ENCODE data around the gene RAI14. TPM values are rescaled to one million over a fixed set of nuclear protein-coding genes. Genes with fewer than 3 reads are reported as not detected.
"Not testable (repeated sequence)": the region's sequence is repeated elsewhere in the genome, so short reads cannot be mapped to it uniquely, and the experiment has no call there.

Gene RAI14
- polyA plus RNA-seq, 4 donors = 4.2 to 16.8 (median 7.6) TPM

DNA sequence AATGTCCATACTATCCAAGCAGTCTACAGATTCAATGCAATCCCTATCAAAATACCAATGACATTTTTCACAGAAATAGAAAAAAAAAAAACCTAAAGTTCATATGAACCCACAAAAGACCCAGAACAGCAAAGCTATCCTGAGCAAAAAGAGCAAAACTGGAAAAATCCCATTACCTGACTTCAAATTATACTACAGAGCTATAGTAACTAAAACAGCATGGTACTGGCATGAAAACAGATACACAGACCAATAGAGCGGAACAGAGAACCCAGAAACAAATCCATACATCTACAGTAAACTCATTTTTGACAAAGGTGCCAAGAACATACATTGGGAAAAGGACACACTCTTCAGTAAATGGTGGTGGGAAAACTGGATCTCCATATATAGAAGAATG lies 118.5 kb downstream of the RAI14 start:
- 81 to 100% (median 90%) methylated on average over 1 of the region's 1 CpG for WGBS, 3 donors
- not testable (repeated sequence) for H3K27me3 ChIP-seq (ENCODE audit: control insufficient read depth in 3 of 3, insufficient read depth in 3 of 3, low read length in 3 of 3); H3K27ac ChIP-seq (ENCODE audit: low read depth in 1 of 3, low read length in 2 of 3); FAIRE-seq; H3K36me3 ChIP-seq (ENCODE audit: control insufficient read depth in 3 of 3, insufficient read depth in 2 of 3, low read depth in 1 of 3, low read length in 3 of 3); DNase-seq; H3K4me3 ChIP-seq (ENCODE audit: low read depth in 1 of 3, low read length in 3 of 3); H3K9me3 ChIP-seq (ENCODE audit: control insufficient read depth in 2 of 2, insufficient read depth in 1 of 2, low read depth in 1 of 2, low read length in 1 of 2); H3K4me1 ChIP-seq (ENCODE audit: control insufficient read depth in 3 of 3, insufficient read depth in 2 of 3, low read depth in 1 of 3, low read length in 2 of 3)

DNA sequence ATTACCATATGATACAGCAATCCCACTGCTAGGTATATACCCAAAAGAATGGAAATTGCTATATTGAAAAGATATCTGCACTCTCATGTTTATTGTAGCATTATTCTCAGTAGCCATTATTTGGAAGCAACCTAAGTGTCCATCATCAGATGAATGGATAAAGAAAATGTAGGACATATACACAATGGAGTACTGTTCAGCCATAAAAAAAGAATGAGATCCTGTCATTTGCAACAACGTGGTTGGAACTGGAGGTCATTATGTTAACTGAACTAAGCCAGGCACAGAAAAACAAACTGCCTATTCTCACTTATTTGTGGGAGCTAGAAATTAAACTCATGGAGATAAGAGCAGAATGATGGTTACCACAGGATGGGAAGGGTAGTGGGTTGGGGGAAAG lies 119.8 kb downstream of the RAI14 start:
- FAIRE-seq = no peak
- Histone ChIP-seq H3K4me3 (ENCODE audit: low read depth in 1 of 3, low read length in 3 of 3) (no peak overlapping the region), H3K4me1 (ENCODE audit: control insufficient read depth in 3 of 3, insufficient read depth in 2 of 3, low read depth in 1 of 3, low read length in 2 of 3) (no peaks in the 10 kb centered on the region), H3K9me3 (ENCODE audit: control insufficient read depth in 2 of 2, insufficient read depth in 1 of 2, low read depth in 1 of 2, low read length in 1 of 2) (no peaks in the 10 kb centered on the region), H3K36me3 (ENCODE audit: control insufficient read depth in 3 of 3, insufficient read depth in 2 of 3, low read depth in 1 of 3, low read length in 3 of 3) (no peaks in the 10 kb centered on the region), H3K27me3 (ENCODE audit: control insufficient read depth in 3 of 3, insufficient read depth in 3 of 3, low read length in 3 of 3) (no peaks in the 10 kb centered on the region), H3K27ac (ENCODE audit: low read depth in 1 of 3, low read length in 2 of 3) (no peak overlapping the region)
- no peak for DNase-seq
- WGBS, 3 donors = 71 to 82% (median 80%) methylated on average over 1 of the region's 1 CpG

GRCh38 chr5:34778091-34778850 lies 122.1 kb downstream of the RAI14 start:
- Histone ChIP-seq H3K4me1 (ENCODE audit: control insufficient read depth in 3 of 3, insufficient read depth in 2 of 3, low read depth in 1 of 3, low read length in 2 of 3) (no peaks in the 10 kb centered on the region), H3K9me3 (ENCODE audit: control insufficient read depth in 2 of 2, insufficient read depth in 1 of 2, low read depth in 1 of 2, low read length in 1 of 2) (peaks cover 0 to 10% of the 10 kb centered on the region in 2 donors), H3K36me3 (ENCODE audit: control insufficient read depth in 3 of 3, insufficient read depth in 2 of 3, low read depth in 1 of 3, low read length in 3 of 3) (no peaks in the 10 kb centered on the region), H3K4me3 (ENCODE audit: low read depth in 1 of 3, low read length in 3 of 3) (no peak overlapping the region), H3K27me3 (ENCODE audit: control insufficient read depth in 3 of 3, insufficient read depth in 3 of 3, low read length in 3 of 3) (no peaks in the 10 kb centered on the region), H3K27ac (ENCODE audit: low read depth in 1 of 3, low read length in 2 of 3) (no peak overlapping the region)
- WGBS, 3 donors = 88 to 93% (median 89%) methylated on average over 8 of the region's 8 CpGs
- DNase-seq (no peak), FAIRE-seq (no peak)

DNA sequence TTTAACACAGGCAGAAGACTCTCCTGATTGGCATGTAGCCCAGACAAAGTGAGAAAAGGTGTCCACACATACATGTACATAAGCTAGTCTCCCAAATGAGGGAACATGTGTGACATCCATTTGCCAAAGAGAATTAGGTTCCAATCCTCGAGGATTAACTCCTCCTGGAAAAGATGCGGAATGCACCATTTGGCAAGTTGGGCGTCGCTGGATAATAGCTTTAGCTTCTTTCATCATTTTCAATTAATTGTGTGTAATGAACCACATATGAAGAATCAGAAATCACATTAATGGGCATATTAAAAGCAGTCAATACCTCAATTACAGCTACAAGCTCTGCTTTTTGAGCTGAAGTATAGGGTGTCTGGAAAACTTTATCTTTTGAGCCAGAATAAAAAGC lies 127.8 kb downstream of the RAI14 start:
- FAIRE-seq; H3K27me3 ChIP-seq (ENCODE audit: control insufficient read depth in 3 of 3, insufficient read depth in 3 of 3, low read length in 3 of 3); H3K4me3 ChIP-seq (ENCODE audit: low read depth in 1 of 3, low read length in 3 of 3); DNase-seq; H3K27ac ChIP-seq (ENCODE audit: low read depth in 1 of 3, low read length in 2 of 3); H3K36me3 ChIP-seq (ENCODE audit: control insufficient read depth in 3 of 3, insufficient read depth in 2 of 3, low read depth in 1 of 3, low read length in 3 of 3); H3K4me1 ChIP-seq (ENCODE audit: control insufficient read depth in 3 of 3, insufficient read depth in 2 of 3, low read depth in 1 of 3, low read length in 2 of 3): not testable (repeated sequence)
- H3K9me3 ChIP-seq (ENCODE audit: control insufficient read depth in 2 of 2, insufficient read depth in 1 of 2, low read depth in 1 of 2, low read length in 1 of 2) = peaks cover 0 to 22% of the 10 kb centered on the region in 2 donors
- WGBS, 3 donors = 90 to 95% (median 91%) methylated on average over 4 of the region's 4 CpGs

DNA sequence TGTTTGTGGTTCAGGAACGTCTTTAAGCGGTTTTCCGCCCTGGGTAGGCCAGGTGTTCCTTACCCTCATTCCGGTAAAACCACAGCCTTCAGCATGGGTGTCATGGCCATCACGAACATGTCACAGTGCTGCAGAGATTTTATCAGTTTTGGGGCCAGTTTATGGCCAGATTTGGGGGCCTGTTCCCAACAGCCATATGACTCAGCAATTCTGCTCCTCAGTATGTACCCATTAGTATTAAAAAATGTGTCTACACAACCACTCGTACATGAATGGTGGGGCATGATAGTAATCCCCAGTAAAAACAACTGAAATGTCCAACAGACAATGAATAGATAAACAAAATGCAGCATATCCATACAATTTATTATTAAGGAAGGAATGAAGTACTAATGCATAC lies 130.9 kb downstream of the RAI14 start:
- FAIRE-seq (no peak), DNase-seq (no peak)
- Histone ChIP-seq H3K4me1 (ENCODE audit: control insufficient read depth in 3 of 3, insufficient read depth in 2 of 3, low read depth in 1 of 3, low read length in 2 of 3) (no peaks in the 10 kb centered on the region), H3K27ac (ENCODE audit: low read depth in 1 of 3, low read length in 2 of 3) (no peak overlapping the region), H3K4me3 (ENCODE audit: low read depth in 1 of 3, low read length in 3 of 3) (no peak overlapping the region), H3K27me3 (ENCODE audit: control insufficient read depth in 3 of 3, insufficient read depth in 3 of 3, low read length in 3 of 3) (no peaks in the 10 kb centered on the region), H3K9me3 (ENCODE audit: control insufficient read depth in 2 of 2, insufficient read depth in 1 of 2, low read depth in 1 of 2, low read length in 1 of 2) (peaks cover 0 to 15% of the 10 kb centered on the region in 2 donors), H3K36me3 (ENCODE audit: control insufficient read depth in 3 of 3, insufficient read depth in 2 of 3, low read depth in 1 of 3, low read length in 3 of 3) (no peaks in the 10 kb centered on the region)
- WGBS, 3 donors = 87 to 93% (median 89%) methylated on average over 6 of the region's 6 CpGs

DNA sequence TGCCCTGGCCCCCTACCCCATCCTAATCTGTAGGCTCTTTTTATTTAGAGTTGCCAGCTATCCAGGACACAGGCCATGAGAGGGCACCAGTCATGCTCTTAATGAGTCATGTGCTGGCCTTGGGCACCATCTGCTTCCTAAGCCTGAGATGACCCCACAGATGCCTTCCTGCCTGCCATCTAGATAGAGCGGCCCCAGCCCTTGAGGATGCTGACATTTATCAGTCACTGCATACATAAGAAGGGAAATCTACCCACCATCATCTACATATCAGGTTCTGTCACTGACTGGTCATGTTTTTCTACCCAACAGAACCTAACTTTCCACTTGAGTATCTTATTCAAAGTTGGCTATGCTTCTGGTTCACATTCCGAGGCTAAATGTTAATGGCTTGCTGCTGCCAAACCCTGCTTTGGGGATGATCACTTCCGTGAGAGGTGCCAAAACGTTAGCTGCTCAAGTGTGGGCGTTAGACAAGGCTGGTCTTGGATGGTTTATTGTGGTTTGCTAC lies 132.9 kb downstream of the RAI14 start:
- WGBS, 3 donors = 64 to 87% (median 82%) methylated on average over 5 of the region's 5 CpGs
- FAIRE-seq (no peak), DNase-seq (no peak)
- Histone ChIP-seq H3K27me3 (ENCODE audit: control insufficient read depth in 3 of 3, insufficient read depth in 3 of 3, low read length in 3 of 3) (no peaks in the 10 kb centered on the region), H3K4me3 (ENCODE audit: low read depth in 1 of 3, low read length in 3 of 3) (no peak overlapping the region), H3K4me1 (ENCODE audit: control insufficient read depth in 3 of 3, insufficient read depth in 2 of 3, low read depth in 1 of 3, low read length in 2 of 3) (no peaks in the 10 kb centered on the region), H3K9me3 (ENCODE audit: control insufficient read depth in 2 of 2, insufficient read depth in 1 of 2, low read depth in 1 of 2, low read length in 1 of 2) (peaks cover 0 to 12% of the 10 kb centered on the region in 2 donors), H3K36me3 (ENCODE audit: control insufficient read depth in 3 of 3, insufficient read depth in 2 of 3, low read depth in 1 of 3, low read length in 3 of 3) (no peaks in the 10 kb centered on the region), H3K27ac (ENCODE audit: low read depth in 1 of 3, low read length in 2 of 3) (peak overlapping the region in 1 of 3 donors; percentile 6)

- FAIRE-seq = no peak
- Histone ChIP-seq H3K36me3 (ENCODE audit: control insufficient read depth in 3 of 3, insufficient read depth in 2 of 3, low read depth in 1 of 3, low read length in 3 of 3) (no peaks in the 10 kb centered on the region), H3K4me1 (ENCODE audit: control insufficient read depth in 3 of 3, insufficient read depth in 2 of 3, low read depth in 1 of 3, low read length in 2 of 3) (no peaks in the 10 kb centered on the region), H3K4me3 (ENCODE audit: low read depth in 1 of 3, low read length in 3 of 3) (no peak overlapping the region), H3K27me3 (ENCODE audit: control insufficient read depth in 3 of 3, insufficient read depth in 3 of 3, low read length in 3 of 3) (no peaks in the 10 kb centered on the region), H3K9me3 (ENCODE audit: control insufficient read depth in 2 of 2, insufficient read depth in 1 of 2, low read depth in 1 of 2, low read length in 1 of 2) (peaks cover 0 to 12% of the 10 kb centered on the region in 2 donors), H3K27ac (ENCODE audit: low read depth in 1 of 3, low read length in 2 of 3) (no peak overlapping the region)
- no peak for DNase-seq
- 88 to 92% (median 91%) methylated on average over 2 of the region's 2 CpGs for WGBS, 3 donors
Observed at GRCh38 chr5:34789639-34790038, 133.5 kb downstream of the RAI14 start.

- DNase-seq (no peak), FAIRE-seq (no peak)
- Histone ChIP-seq H3K27me3 (ENCODE audit: control insufficient read depth in 3 of 3, insufficient read depth in 3 of 3, low read length in 3 of 3) (no peaks in the 10 kb centered on the region), H3K4me1 (ENCODE audit: control insufficient read depth in 3 of 3, insufficient read depth in 2 of 3, low read depth in 1 of 3, low read length in 2 of 3) (no peaks in the 10 kb centered on the region), H3K9me3 (ENCODE audit: control insufficient read depth in 2 of 2, insufficient read depth in 1 of 2, low read depth in 1 of 2, low read length in 1 of 2) (peaks cover 0 to 12% of the 10 kb centered on the region in 2 donors), H3K4me3 (ENCODE audit: low read depth in 1 of 3, low read length in 3 of 3) (no peak overlapping the region), H3K36me3 (ENCODE audit: control insufficient read depth in 3 of 3, insufficient read depth in 2 of 3, low read depth in 1 of 3, low read length in 3 of 3) (no peaks in the 10 kb centered on the region), H3K27ac (ENCODE audit: low read depth in 1 of 3, low read length in 2 of 3) (no peak overlapping the region)
- 56 to 75% (median 58%) methylated on average over 1 of the region's 1 CpG for WGBS, 3 donors
Observed at GRCh38 chr5:34790069-34790468, 133.9 kb downstream of the RAI14 start.

All from small intestine (tissue), 7 donors.